ENCODE measurements around the gene OSGEP.
A peak's percentile ranks its signal among the peaks of the same experiment; 100 is the strongest.

The OSGEP gene

GRCh38 chr14:20461225-20462141 lies 6.9 kb upstream of the OSGEP start, which contains the start of gene PIP4P1:
Gene PIP4P1 (minus strand): TSS chr14:20461434. CDS start chr14:20461325, 109 bp downstream.
- H3K36me3 ChIP-seq (ENCODE audit: control insufficient read depth in 2 of 2, insufficient read depth in 1 of 2, low read length in 2 of 2): peaks cover 22 to 41% of the 10 kb centered on the region in 2 experiments; a peak in 2 of 3 replicates
- H3K27ac ChIP-seq (ENCODE audit: extremely low read depth, low read depth, low read length): peak within 1 kb of the TSS; percentile 83
- ChIA-PET CTCF (interaction anchor here (0.5 to 1.4 kb wide), 6 partner anchors 9 to 147 kb away, joined by 3 to 10 read pairs (median 4); no protein-coding TSS in a partner anchor), POLR2A (interaction anchor here (0.5 to 2.6 kb wide), 22 partner anchors 8 to 1048 kb away, joined by 3 to 55 read pairs (median 4); partner anchors contain the start of genes CCNB1IP1, PARP2, PNP and RNASE4)
- peak within 1 kb of the TSS; percentile 85 for H3K4me3 ChIP-seq (ENCODE audit: low read depth, low read length)
- H3K9me3 ChIP-seq (ENCODE audit: control insufficient read depth, insufficient read depth, low read depth, low read length): no peaks in the 10 kb centered on the region
- peaks cover 10% of the 10 kb centered on the region for H3K4me1 ChIP-seq (ENCODE audit: control insufficient read depth, insufficient read depth, low read length)
- TF ChIP-seq ZNF518A (tag by site-specific recombination; conservative IDR thresholded peaks at IDR 0.05; ENCODE audit: low read depth) (peak; percentile 44; the same call in 1 of the 2 replicates), ZNF488 (tag by site-specific recombination; IDR thresholded peaks at IDR 0.05) (no peak), ZNF747 (tag by site-specific recombination; IDR thresholded peaks at IDR 0.05) (no peak), ZXDB (tag by site-specific recombination; IDR thresholded peaks at IDR 0.05) (no peak; the same call in none of the 2 replicates), KLF16 (tag by site-specific recombination; IDR thresholded peaks at IDR 0.05) (peak; percentile 33; the same call in 1 of the 2 replicates), EGR2 (tag by site-specific recombination; IDR thresholded peaks at IDR 0.05; ENCODE audit: low read depth) (no peak; the same call in 1 of the 2 replicates), ZNF624 (tag by site-specific recombination; IDR thresholded peaks at IDR 0.05) (no peak), ZNF354C (tag by site-specific recombination; IDR thresholded peaks at IDR 0.05; ENCODE audit: borderline replicate concordance, low read depth) (no peak), ZNF449 (tag by site-specific recombination; IDR thresholded peaks at IDR 0.05) (peak; percentile 99), ZNF37A (tag by site-specific recombination; IDR thresholded peaks at IDR 0.05) (no peak), ZBTB49 (tag by site-specific recombination; IDR thresholded peaks at IDR 0.05; ENCODE audit: low read depth) (no peak), ZNF621 (tag by site-specific recombination; IDR thresholded peaks at IDR 0.05) (no peak), HIC1 (tag by site-specific recombination; IDR thresholded peaks at IDR 0.05) (no peak), KLF10 (tag by site-specific recombination; IDR thresholded peaks at IDR 0.05) (no peak; the same call in 1 of the 2 replicates), KLF17 (tag by site-specific recombination; IDR thresholded peaks at IDR 0.05) (no peak), ZNF24 (tag by site-specific recombination; IDR thresholded peaks at IDR 0.05) (peak; percentile 78; the same call in 1 of the 2 replicates), ZNF266 (tag by site-specific recombination; IDR thresholded peaks at IDR 0.05; ENCODE audit: low read depth) (no peak), MZF1 (tag by site-specific recombination; IDR thresholded peaks at IDR 0.05; ENCODE audit: borderline replicate concordance) (no peak), HOXC10 (CRISPR knock-in tag; IDR thresholded peaks at IDR 0.05) (no peak), YY2 (tag by site-specific recombination; IDR thresholded peaks at IDR 0.05) (no peak), ZNF10 (tag by site-specific recombination; IDR thresholded peaks at IDR 0.05) (no peak), ZBTB17 (tag by site-specific recombination; IDR thresholded peaks at IDR 0.05) (peak; percentile 89), ZSCAN16 (tag by site-specific recombination; IDR thresholded peaks at IDR 0.05) (peak; percentile 99)
